ENCODE data around the gene CELA1.

DNA sequence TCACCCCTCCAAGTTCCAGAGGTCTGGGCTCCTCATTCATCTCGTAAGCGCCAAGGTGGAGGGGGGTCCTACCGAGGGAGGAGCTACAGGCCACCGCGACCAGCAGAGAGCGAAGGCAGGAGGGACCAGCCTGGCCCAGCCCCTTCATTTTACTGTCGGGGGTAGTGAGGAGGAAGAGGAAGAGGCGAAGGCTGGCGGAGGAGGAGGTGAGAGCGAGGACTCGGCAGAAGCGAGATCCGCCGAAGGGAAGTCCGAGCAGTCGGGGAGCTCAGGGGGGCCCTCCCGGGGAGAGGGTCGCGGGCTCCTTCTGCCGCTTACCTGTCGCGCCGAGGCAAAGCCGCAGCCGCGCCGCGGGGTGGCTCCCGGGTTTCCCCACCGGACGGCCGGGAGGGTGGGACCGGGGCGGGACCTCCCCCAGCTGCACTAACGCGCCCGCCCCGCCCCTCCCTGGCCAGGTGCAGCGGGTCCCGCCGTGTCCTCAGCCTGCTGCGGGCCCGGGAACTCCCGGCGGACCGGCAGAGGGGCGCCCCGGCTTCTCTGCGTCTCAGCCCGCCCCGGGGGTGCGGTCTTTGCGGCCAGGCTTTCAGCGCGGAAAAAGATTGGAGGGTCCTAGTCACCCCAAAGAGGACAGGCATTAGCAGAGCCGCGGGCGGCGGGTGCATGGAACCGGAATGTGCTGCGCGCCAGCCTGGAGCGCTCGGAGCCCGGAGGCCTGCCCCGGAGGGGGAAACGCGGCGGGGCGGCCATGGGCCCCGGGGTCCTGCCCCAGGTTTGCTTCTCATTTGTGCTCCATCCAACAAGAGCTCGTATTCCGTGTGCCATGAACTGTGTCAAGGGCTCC, 45.0 kb upstream of the CELA1 start, which contains the start of gene GALNT6:
- TF ChIP-seq, protein P1, sequence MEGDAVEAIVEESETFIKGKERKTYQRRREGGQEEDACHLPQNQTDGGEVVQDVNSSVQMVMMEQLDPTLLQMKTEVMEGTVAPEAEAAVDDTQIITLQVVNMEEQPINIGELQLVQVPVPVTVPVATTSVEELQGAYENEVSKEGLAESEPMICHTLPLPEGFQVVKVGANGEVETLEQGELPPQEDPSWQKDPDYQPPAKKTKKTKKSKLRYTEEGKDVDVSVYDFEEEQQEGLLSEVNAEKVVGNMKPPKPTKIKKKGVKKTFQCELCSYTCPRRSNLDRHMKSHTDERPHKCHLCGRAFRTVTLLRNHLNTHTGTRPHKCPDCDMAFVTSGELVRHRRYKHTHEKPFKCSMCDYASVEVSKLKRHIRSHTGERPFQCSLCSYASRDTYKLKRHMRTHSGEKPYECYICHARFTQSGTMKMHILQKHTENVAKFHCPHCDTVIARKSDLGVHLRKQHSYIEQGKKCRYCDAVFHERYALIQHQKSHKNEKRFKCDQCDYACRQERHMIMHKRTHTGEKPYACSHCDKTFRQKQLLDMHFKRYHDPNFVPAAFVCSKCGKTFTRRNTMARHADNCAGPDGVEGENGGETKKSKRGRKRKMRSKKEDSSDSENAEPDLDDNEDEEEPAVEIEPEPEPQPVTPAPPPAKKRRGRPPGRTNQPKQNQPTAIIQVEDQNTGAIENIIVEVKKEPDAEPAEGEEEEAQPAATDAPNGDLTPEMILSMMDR (IDR thresholded peaks at IDR 0.05): no peak
- no peak for TF ChIP-seq SREBF2 (IDR thresholded peaks at IDR 0.05)
- TF ChIP-seq ESRRA (IDR thresholded peaks at IDR 0.05; ENCODE audit: borderline replicate concordance, low read length): no peak
- no peak for TF ChIP-seq HOXB13 (CRISPR knock-in tag; IDR thresholded peaks at IDR 0.05; ENCODE audit: low read depth)
- no peak for TF ChIP-seq CBX8 (IDR thresholded peaks at IDR 0.05)

All from A549 (cell line).